Occipital lobe (tissue), 2 donors: Measurements from ENCODE around the gene POGZ. TPM values are rescaled to one million over a fixed set of nuclear protein-coding genes. Genes with fewer than 3 reads are reported as not detected.
"Not testable (repeated sequence)": the region's sequence is repeated elsewhere in the genome, so short reads cannot be mapped to it uniquely, and the experiment has no call there.

Experiments used
- DNase-seq: peaks from one replicate; lab custom pipeline; 2025; lab: John Stamatoyannopoulos, UW
- total RNA-seq: library from RNA; depleted of rRNA; stranded (reverse); fragments of >200 nt; gene quantifications from one replicate; pipeline ENCODE4 v1.2.3, GENCODE V29; 2014

The POGZ gene
- total RNA-seq, 1 donor from 2014 or later, result 37.3 TPM

DNA sequence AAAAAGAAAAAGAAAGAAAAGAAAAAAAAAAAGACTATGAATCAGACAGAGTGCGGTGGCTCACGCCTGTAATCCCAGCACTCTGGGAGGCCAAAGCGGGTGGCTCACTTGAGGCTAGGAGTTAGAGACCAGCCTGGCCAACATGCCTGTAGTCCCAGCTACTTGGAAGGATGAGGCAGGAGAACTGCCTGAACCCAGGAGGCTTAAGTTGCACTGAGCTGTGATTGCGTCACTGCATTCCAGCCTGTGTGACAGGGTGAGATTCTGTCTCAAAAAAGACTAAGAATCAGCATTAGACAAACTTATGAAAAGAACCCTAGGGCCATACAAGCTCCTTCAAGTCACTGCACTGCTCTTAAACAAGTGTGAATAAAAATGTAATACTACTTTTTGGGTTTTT, 43.1 kb downstream of the POGZ start:
- DNase-seq, result no peak

DNA sequence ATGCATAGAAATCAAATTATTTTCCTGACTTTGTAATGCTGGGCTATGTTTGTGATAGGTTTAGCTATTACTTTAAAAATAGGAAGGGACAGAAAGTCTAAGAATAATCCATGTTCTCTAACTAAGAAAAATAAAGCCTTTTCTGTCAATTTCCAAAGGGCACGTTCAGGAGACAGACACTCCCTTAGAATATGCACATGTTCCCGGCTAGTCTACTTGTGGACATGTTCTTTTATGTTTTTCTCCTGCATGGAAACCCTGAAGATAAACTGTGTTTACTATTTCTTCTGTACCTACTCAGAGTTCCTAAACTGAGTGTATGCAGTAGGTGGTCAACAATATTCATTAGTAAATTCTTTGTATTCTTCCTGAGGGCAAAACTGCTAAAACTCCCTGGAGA, 47.4 kb downstream of the POGZ start:
- DNase-seq, result no peak

GRCh38 chr1:151408891-151409290, 50.4 kb downstream of the POGZ start:
- no peak for DNase-seq

- no peak for DNase-seq
Measured at GRCh38 chr1:151407304-151407703, 52.0 kb downstream of the POGZ start.

DNA sequence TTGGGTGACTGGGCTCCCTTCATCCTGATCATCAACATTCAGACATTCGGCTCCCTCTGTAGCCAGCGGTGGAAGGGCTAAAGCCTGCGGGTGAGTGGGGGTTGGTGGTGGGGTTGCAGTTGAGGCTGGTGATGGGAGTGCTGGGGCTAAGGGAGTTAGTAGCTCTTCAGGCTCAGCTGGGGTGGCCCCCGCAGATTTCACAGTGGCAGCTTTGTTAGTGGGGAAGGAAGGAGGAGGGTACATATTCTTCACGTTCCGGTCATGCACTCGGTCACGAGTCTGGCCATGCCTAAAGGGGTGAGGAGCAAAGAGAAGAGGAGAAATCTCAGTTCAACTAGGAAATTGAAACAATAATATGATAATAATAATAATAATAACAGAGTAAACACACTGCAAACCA, 53.1 kb downstream of the POGZ start:
- no peak for DNase-seq

DNA sequence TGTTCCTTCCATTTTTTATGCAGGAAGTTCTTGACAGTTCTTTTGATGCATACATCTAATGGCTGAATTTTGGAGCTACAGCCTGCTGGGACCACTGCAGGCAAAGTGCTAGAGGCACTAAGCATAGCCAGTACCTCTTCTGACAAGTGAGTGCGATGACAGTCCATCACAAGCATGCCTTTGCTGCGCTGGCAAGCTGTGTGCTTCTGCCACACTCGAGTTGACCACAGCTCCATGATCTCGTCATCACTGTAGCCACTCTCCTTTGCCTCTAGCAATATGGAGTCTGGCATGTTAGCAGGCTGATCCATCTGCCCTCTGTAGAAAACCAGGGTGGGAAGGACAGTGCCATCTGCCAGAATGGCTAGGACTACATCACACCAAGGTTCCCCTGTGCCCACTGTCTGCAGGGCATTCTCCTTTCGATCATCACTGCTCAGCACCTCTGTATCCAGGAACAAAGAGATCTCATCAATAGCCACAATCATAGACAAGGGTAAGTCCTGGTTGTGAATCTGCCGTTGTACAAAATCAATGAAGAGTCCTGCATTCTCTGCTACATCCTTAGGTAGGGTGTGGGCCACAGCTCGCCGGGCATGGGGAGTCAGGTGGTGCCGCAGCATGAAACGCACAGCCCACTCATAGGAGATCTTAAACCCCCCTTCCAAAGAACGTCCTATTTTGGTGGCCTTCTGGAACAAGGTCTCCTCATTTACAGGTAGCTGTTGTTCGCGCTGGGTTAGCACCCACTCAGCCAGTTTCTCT, 53.9 kb downstream of the POGZ start:
- no peak for DNase-seq

- DNase-seq, result no peak
Measured at GRCh38 chr1:151403612-151404011, 55.7 kb downstream of the POGZ start.

DNA sequence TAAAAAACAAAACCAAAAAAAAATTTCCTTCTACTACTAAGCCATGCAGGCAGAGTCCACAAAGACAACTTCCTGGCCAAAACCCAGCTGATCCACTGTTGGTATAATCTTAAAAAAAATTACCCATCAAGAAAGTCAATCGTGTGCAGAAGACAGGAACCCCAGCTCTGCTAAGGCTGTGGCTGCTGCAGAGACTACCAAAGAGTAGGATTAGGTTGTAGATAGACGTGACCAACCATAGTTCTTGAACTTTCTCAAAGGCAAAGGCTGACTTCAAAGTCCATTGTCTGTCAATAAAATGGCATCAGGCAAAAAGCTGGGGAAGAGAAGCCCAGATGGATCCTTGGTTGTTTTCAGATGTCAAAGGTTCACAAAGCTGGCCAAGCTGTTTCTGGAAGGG, 56.5 kb downstream of the POGZ start:
- DNase-seq, result no peak

- no peak for DNase-seq
Measured at GRCh38 chr1:151401860-151402259, 57.4 kb downstream of the POGZ start.

- no peak for DNase-seq
Measured at GRCh38 chr1:151401125-151401788, 58.0 kb downstream of the POGZ start.

GRCh38 chr1:151399324-151400171, 59.7 kb downstream of the POGZ start, which contains the start of gene PSMB4:
TSS of gene PSMB4 (plus strand) at chr1:151399573. CDS start at chr1:151399588, 15 bp downstream.
- peak; percentile 88 for DNase-seq

- DNase-seq, result not testable (repeated sequence)
Measured at GRCh38 chr1:151396265-151396664, 63.0 kb downstream of the POGZ start.

- no peak for DNase-seq
Measured at GRCh38 chr1:151393583-151393982, 65.7 kb downstream of the POGZ start.

DNA sequence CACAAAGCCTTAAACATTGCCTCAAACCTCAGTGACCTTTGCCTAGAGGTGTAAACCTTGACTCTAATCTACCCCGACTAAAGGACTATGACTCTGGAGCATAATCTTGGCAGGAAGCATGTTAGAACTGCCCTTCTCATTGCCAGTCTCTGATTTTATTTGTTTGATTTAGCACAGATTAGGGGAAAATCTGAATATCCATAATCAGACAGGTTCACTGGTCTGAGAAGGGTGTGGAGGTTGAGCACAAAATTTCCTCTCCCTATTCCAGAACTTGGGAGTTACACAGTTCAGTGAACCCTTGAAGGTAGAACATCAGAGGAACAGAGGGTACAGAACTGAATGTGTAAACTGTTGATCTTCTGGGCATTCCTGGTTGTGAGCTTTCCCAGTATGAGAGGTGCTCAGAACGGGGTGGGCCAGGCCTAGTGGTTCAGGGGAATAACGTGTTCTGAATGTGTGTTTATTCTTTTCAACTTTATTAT, 68.2 kb downstream of the POGZ start:
- DNase-seq, result no peak

- DNase-seq, result not testable (repeated sequence)
Measured at GRCh38 chr1:151390221-151391078, 68.8 kb downstream of the POGZ start.

DNA sequence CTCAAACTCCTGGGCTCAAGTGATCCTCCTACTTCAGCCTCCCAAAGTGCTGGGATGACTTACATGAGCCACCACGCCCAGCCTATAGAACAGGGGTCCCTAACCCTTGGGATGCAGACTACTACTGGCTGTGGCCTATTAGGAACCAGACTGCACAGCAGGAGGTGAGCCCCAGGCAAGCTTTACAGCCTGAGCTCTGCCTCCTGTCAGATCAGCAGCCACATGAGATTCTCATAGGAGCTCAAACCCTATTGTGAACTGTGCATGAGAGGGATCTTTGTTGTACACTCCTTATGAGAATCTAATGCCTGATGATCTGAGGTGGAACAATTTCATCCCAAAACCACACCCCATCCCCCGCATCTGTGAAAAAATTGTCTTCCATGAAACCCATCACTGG, 73.3 kb downstream of the POGZ start:
- DNase-seq, result no peak

GRCh38 chr1:151384584-151384983, 74.7 kb downstream of the POGZ start:
- DNase-seq, result no peak

DNA sequence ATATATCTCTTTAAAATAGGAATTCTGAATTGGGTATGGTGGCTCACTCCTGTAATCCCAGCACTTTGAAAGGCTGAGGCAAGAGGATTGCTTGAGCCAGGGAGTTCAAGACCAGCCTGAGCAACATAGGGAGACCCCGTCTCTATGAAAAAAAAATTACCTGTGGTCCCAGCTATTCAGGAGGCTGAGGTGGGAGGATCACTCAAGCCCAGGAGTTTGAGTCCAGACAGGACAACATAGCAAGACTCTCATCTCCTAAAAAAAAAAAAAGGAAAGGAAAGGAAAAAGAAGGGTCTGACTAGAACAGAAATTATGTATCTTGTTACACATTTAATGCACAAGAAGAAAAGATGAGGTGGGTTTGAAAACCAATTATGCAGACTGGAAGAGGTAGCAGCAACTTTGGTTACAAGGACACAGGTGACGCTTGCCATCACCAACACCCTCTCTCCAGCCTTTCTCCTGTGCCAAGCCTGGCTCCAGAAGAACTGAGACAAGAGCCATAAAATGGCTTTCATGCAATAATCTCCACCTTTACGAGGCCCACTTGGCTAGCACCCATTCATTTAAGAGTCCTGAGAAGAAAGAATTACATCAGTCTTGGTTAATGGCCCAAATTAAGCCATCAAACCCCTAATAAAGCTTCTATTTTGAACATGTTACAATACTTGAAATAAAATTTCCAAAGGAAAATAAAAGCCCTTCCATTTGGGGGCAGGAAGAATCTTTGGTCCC, 82.0 kb downstream of the POGZ start:
- no peak for DNase-seq

DNA sequence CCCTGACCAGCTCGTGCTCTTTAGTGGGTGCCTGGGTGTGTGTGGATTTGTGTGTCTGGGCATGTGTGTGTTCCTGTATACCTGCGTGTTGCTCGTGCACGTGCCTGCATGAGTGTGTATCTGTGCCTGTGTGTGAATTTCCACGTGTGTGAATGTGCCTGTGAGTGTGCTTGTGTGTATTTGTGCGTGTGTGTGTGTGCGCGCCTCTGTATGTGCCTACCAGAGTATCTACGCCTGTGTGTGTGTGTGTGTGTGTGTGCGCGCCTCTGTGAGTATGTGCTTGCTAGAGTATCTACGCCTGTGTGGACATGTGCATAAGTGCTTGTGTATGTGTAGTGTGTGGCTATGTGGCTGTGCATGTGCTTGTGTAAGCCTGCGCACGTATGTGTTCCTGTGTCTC, 86.1 kb downstream of the POGZ start:
- DNase-seq, result no peak
